ENCODE data around the gene TRANK1.

- TF ChIP-seq CTCF (IDR thresholded peaks at IDR 0.05) (no peak), POLR2A (IDR thresholded peaks at IDR 0.05; ENCODE audit: low read depth) (no peak), POLR2AphosphoS5 (IDR thresholded peaks at IDR 0.05) (no peak)
These were observed 63.1 kb downstream of the TRANK1 start for GRCh38 chr3:36881735-36882134.

Data from esophagus muscularis mucosa (tissue), 3 donors.